Peyer's patch (tissue), 4 donors: Measurements from ENCODE around the gene KIAA0319L.

ENCODE experiments used
- CTCF ChIP-seq, 6 experiments: fragments of 450-650 bp in 4 of 6; fragments of 200-600 bp in 2 of 6; sonication (generic) in 1 of 6; IDR thresholded peaks; one replicate each; pipeline ENCODE4 v1.5.1; 2017 to 2019; ENCODE audit warnings: antibody characterized with exemption in 6 of 6, mild to moderate bottlenecking in 3 of 6, moderate library complexity in 1 of 6
- POLR2A ChIP-seq, 2 donors: fragments of 450-650 bp; IDR thresholded peaks; one replicate each; pipeline ENCODE4 v1.5.1; 2017; ENCODE audit warnings: antibody characterized with exemption in 2 of 2, mild to moderate bottlenecking in 2 of 2, moderate library complexity in 2 of 2

GRCh38 chr1:35575416-35575958, 18.3 kb upstream of the KIAA0319L start:
- TF ChIP-seq CTCF (IDR thresholded peaks at IDR 0.05) (no peak), POLR2A (IDR thresholded peaks at IDR 0.05) (no peak)
